Karpas-422 (cell line): ENCODE results near the gene ZDHHC14. TPM values are rescaled to one million over a fixed set of nuclear protein-coding genes. Genes with fewer than 3 reads are reported as not detected.

Experiments used
- DNase-seq: peaks from one replicate; pipeline ENCODE4 v3.0.0-alpha.2; 2015
- H2AFZ ChIP-seq: fragments of 200-600 bp; sonication (generic); 2 replicates; pipeline ENCODE4 v1.6.1; 2014; ENCODE audit warnings: antibody characterized with exemption, low read length, mixed read lengths
- H3K27ac ChIP-seq: fragments of 200-600 bp; sonication (generic); 2 replicates; pipeline ENCODE4 v1.5.1; 2014; ENCODE audit warnings: mild to moderate bottlenecking, low read length, moderate library complexity
- H3K27me3 ChIP-seq: fragments of 200-600 bp; sonication (generic); 2 replicates; pipeline ENCODE4 v1.6.1; 2014; ENCODE audit warnings: low read length, mixed read lengths
- H3K36me3 ChIP-seq: fragments of 200-600 bp; sonication (generic); 2 replicates; pipeline ENCODE4 v1.6.1; 2014; ENCODE audit warnings: low read length, mixed read lengths; ENCODE audit not compliant: insufficient read depth
- H3K4me1 ChIP-seq: fragments of 200-600 bp; sonication (generic); 2 replicates; pipeline ENCODE4 v1.6.1; 2014; ENCODE audit warnings: mild to moderate bottlenecking, low read length, mixed read lengths
- H3K4me2 ChIP-seq: fragments of 200-600 bp; sonication (generic); 2 replicates; pipeline ENCODE4 v1.6.1; 2014; ENCODE audit warnings: low read length, low read depth, mild to moderate bottlenecking; ENCODE audit not compliant: poor library complexity, severe bottlenecking
- H3K4me3 ChIP-seq: fragments of 200-600 bp; sonication (generic); 2 replicates; pipeline ENCODE4 v1.5.1; 2014; ENCODE audit warnings: mild to moderate bottlenecking, antibody characterized with exemption, low read length, mixed read lengths
- H3K79me2 ChIP-seq: fragments of 200-600 bp; sonication (generic); 2 replicates; pipeline ENCODE4 v1.6.1; 2014; ENCODE audit warnings: mild to moderate bottlenecking, low read length, mixed read lengths
- H3K9ac ChIP-seq: fragments of 200-600 bp; sonication (generic); 2 replicates; pipeline ENCODE4 v1.6.0; 2014; ENCODE audit warnings: low read length
- H3K9me2 ChIP-seq: fragments of 200-600 bp; sonication (generic), shearing (Covaris generic); replicated peaks from 2 replicates; pipeline ENCODE4 v1.6.0; 2014; ENCODE audit warnings: mild to moderate bottlenecking, low read length, moderate library complexity; ENCODE audit not compliant: insufficient read depth
- H3K9me3 ChIP-seq: fragments of 300-700, 200-600 bp; sonication (generic); 2 replicates; pipeline ENCODE4 v1.6.1; 2014; ENCODE audit warnings: low read length, mixed read lengths
- H4K20me1 ChIP-seq: fragments of 200-600 bp; sonication (generic); 2 replicates; pipeline ENCODE4 v1.6.1; 2014; ENCODE audit warnings: mild to moderate bottlenecking, antibody characterized with exemption, low read length, low read depth; ENCODE audit not compliant: insufficient read depth
- total RNA-seq: library from RNA; depleted of rRNA; stranded (reverse); fragments of >200 nt; shearing (Covaris generic); gene quantifications from 2 replicates; pipeline ENCODE4 v1.2.3, GENCODE V29; 2014; ENCODE audit warnings: low replicate concordance

Gene ZDHHC14
- total RNA-seq, 1 experiment from 2014 or later, result 1.1 TPM

GRCh38 chr6:157514659-157515496 lies 133.9 kb downstream of the ZDHHC14 start:
- H3K9me3 ChIP-seq, result no peaks in the 10 kb centered on the region
- H3K9me2 ChIP-seq, result no peaks in the 10 kb centered on the region
- no peak overlapping the region for H3K9ac ChIP-seq
- no peak for DNase-seq
- no peak overlapping the region for H3K4me3 ChIP-seq
- H3K36me3 ChIP-seq, result no peaks in the 10 kb centered on the region
- H3K79me2 ChIP-seq, result no peaks in the 10 kb centered on the region
- H3K4me2 ChIP-seq, result no peak overlapping the region
- no peaks in the 10 kb centered on the region for H3K27me3 ChIP-seq
- H3K4me1 ChIP-seq, result no peaks in the 10 kb centered on the region
- H3K27ac ChIP-seq, result no peak overlapping the region
- H2AFZ ChIP-seq, result no peak overlapping the region
- no peaks in the 10 kb centered on the region for H4K20me1 ChIP-seq

DNA sequence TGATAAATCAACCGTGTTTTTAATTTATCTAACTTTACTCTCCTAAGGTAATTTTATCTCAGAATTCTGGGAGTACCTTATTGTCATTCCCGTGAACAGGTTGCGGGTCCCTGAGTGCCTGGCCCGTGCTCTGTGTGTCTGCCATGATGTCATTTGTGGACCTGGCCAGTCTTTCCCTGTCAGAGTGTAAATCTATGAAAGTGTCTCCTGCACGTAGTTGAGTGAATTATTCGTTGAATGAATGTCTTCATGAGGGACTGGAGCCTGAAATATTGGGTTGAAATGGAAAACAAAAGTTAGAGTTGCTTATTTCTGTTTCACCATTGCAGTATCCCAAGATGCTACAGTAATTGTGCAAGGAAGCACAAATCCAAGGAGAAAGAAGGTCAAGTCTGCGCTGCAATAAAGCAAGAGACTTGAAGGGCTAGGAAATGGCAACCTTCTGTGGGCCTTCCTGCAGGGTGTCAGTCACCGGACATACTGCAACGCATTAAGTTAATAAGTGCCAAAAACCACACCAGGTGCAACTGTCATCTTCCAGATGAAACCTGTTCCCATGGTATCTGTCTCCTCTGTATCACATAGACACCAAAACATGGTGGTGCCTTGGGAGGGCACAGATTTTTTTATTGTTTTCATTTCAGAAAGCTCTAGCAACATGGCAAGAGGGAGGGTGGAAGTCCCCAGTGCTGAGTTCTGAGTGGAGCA lies 135.5 kb downstream of the ZDHHC14 start:
- no peak overlapping the region for H3K27ac ChIP-seq
- H2AFZ ChIP-seq, result no peak overlapping the region
- H3K4me3 ChIP-seq, result no peak overlapping the region
- H4K20me1 ChIP-seq, result no peaks in the 10 kb centered on the region
- no peaks in the 10 kb centered on the region for H3K9me3 ChIP-seq
- no peaks in the 10 kb centered on the region for H3K79me2 ChIP-seq
- no peaks in the 10 kb centered on the region for H3K36me3 ChIP-seq
- no peak for DNase-seq
- H3K4me1 ChIP-seq, result no peaks in the 10 kb centered on the region
- no peaks in the 10 kb centered on the region for H3K27me3 ChIP-seq
- H3K9me2 ChIP-seq, result no peaks in the 10 kb centered on the region
- no peak overlapping the region for H3K9ac ChIP-seq
- no peak overlapping the region for H3K4me2 ChIP-seq

DNA sequence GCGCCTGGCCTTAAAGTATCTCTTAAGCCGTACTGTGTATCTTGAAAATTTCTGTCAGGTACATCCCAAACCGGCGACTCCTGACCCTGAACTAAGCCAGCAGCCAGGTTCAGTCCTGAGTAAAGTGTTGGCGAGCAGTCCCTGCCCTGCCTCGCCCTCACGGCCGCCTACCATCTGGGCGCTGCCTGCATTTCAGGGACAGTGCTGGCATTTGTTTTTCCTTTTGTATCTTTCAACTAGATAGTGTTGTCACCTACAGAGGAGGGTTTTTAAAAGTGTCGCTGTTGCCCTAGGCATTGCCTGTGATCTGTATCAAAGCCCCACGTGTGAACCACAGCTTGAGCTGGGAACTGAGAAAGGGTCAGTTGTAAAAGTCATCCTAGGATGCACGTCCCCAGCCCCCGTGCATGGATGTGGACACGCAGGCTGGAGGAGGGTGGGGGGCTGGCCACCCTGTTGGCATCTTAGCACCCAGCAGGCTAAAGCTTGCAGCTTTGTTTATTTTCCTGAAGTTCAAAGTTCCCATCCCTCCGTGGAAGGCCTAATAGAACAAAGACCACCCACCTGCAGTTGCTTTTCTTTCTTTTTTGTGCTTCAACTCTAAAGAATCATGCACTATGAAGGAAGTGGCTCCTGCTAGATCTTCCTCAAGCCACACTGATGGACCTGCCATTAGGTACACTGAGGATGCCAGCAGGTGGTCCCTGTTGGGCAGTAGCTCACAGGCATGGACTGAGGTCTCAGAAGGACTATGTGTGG lies 136.8 kb downstream of the ZDHHC14 start:
- Histone ChIP-seq H3K4me3 (no peak overlapping the region), H3K79me2 (no peaks in the 10 kb centered on the region), H3K9me3 (no peaks in the 10 kb centered on the region), H3K27me3 (no peaks in the 10 kb centered on the region), H3K9ac (no peak overlapping the region), H2AFZ (no peak overlapping the region), H4K20me1 (no peaks in the 10 kb centered on the region), H3K4me1 (no peaks in the 10 kb centered on the region), H3K36me3 (no peaks in the 10 kb centered on the region), H3K27ac (no peak overlapping the region), H3K4me2 (no peak overlapping the region), H3K9me2 (no peaks in the 10 kb centered on the region)
- no peak for DNase-seq

- DNase-seq, result no peak
- Histone ChIP-seq H3K9me2 (no peaks in the 10 kb centered on the region), H2AFZ (no peak overlapping the region), H3K79me2 (no peaks in the 10 kb centered on the region), H3K27ac (no peak overlapping the region), H3K4me1 (no peaks in the 10 kb centered on the region), H3K9me3 (no peaks in the 10 kb centered on the region), H4K20me1 (no peaks in the 10 kb centered on the region), H3K9ac (no peak overlapping the region), H3K4me3 (no peak overlapping the region), H3K27me3 (no peaks in the 10 kb centered on the region), H3K36me3 (no peaks in the 10 kb centered on the region), H3K4me2 (no peak overlapping the region)
Measured at GRCh38 chr6:157518397-157519250, 137.6 kb downstream of the ZDHHC14 start.

DNA sequence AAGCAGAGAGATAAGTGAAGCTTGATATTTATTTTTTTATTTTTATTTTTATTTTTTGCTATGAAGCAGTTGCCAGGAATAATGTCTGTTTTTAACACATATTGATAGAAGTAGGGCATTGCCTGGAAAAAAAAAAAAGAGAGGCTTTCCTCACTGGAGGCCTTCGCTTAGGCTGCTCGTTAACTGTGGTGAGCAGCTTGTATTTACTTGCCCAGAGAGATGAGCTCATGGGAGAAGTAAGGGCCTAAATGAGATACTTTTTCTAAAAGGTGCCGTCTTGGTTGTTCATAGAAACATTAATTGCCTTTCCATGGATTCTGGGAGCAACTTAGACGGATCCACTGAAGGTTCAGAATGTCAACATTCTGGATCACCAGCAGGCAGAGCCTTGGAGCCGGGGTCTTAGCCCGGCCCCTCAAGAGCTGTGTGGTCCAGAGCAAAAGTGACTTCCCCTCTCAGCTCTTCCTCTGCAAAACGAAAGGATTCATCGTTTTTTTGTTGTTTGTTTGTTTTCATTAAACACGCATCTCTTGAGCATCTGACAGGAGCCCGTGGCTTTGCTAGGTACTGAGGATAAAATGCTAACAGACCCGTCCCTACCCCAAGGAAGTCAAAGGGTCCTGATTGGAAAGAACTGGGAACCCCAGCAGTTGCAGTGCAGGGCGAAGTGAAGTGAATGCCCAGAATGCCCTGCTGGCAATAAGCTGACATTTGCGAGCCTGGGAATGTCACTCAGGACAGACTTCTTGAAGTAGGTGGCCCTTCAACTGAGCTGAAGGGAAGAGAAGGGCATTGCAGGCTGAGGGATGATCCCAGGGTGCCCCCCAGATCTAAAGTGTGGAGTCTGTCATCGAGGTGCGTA lies 138.5 kb downstream of the ZDHHC14 start:
- H3K27me3 ChIP-seq, result no peaks in the 10 kb centered on the region
- no peak overlapping the region for H3K27ac ChIP-seq
- no peaks in the 10 kb centered on the region for H3K9me3 ChIP-seq
- no peak overlapping the region for H3K4me3 ChIP-seq
- no peak for DNase-seq
- no peaks in the 10 kb centered on the region for H3K36me3 ChIP-seq
- no peaks in the 10 kb centered on the region for H3K4me1 ChIP-seq
- H4K20me1 ChIP-seq, result no peaks in the 10 kb centered on the region
- no peak overlapping the region for H3K4me2 ChIP-seq
- no peak overlapping the region for H2AFZ ChIP-seq
- no peak overlapping the region for H3K9ac ChIP-seq
- no peaks in the 10 kb centered on the region for H3K79me2 ChIP-seq
- H3K9me2 ChIP-seq, result no peaks in the 10 kb centered on the region

DNA sequence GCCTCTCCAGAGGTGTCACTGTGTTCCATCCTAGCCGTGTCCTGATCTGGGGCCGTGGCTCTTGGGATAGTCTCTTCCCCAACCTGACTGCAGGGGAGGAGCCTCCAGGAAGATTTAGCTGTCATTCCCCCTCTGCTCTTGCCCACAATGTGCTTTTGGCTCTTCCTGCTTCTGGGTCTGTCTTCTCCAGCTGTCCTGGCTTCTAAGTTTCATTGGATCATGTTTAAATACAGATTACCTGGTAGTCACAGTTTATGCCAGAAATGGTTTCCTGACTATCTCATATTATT lies 139.1 kb downstream of the ZDHHC14 start:
- Histone ChIP-seq H3K36me3 (no peaks in the 10 kb centered on the region), H2AFZ (no peak overlapping the region), H3K9me2 (no peaks in the 10 kb centered on the region), H3K4me1 (no peaks in the 10 kb centered on the region), H3K27me3 (no peaks in the 10 kb centered on the region), H3K4me2 (no peak overlapping the region), H3K27ac (no peak overlapping the region), H3K79me2 (no peaks in the 10 kb centered on the region), H4K20me1 (no peaks in the 10 kb centered on the region), H3K4me3 (no peak overlapping the region), H3K9ac (no peak overlapping the region), H3K9me3 (no peaks in the 10 kb centered on the region)
- no peak for DNase-seq

DNA sequence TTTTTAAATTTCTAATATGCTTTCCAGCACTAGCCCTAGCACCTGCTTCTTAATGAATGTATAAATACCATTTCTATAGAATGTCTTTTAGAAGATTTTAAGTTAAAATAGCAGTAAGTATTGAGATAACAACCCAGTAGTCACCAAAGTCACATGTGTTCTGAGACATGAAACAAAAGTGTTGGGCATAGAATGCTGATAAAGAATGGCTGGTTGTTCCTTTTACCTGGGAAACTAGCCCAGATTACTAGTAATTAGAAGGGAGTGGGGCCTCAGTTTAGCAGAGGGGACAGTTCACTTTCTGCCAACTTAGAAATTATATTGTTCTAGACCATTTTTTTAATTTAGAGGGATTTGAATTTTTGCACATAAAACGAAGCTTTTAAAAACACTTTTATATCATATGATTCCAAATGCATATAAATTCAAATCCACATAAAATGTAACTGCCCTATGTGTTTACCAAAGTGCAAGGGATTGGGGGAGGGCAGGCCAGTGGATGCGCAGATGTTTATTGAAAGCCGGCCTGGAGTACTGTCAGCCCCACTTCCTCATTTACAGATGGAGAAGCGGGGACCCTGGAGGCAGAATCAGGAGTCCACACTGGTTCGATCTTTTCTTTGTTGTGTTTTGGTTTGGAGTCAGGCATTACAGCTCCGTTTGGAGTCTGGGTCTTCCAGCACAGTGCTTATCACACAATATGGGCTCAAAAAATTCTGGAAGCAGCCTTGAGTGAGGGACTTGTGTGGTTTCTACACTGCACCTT lies 139.8 kb downstream of the ZDHHC14 start:
- Histone ChIP-seq H3K36me3 (no peaks in the 10 kb centered on the region), H4K20me1 (no peaks in the 10 kb centered on the region), H3K9ac (no peak overlapping the region), H3K79me2 (no peaks in the 10 kb centered on the region), H3K27ac (no peak overlapping the region), H3K27me3 (no peaks in the 10 kb centered on the region), H3K4me2 (no peak overlapping the region), H3K4me1 (no peaks in the 10 kb centered on the region), H3K4me3 (no peak overlapping the region), H3K9me2 (no peaks in the 10 kb centered on the region), H3K9me3 (no peaks in the 10 kb centered on the region), H2AFZ (no peak overlapping the region)
- DNase-seq, result no peak
